ENCODE data around the gene UBXN11. TPM values are rescaled to one million over a fixed set of nuclear protein-coding genes. Genes with fewer than 3 reads are reported as not detected.

Gene UBXN11
- polyA plus RNA-seq, 2 of the 4 experiments (the other 2 are of a cell fraction): 7.6 to 10.8 TPM

DNA sequence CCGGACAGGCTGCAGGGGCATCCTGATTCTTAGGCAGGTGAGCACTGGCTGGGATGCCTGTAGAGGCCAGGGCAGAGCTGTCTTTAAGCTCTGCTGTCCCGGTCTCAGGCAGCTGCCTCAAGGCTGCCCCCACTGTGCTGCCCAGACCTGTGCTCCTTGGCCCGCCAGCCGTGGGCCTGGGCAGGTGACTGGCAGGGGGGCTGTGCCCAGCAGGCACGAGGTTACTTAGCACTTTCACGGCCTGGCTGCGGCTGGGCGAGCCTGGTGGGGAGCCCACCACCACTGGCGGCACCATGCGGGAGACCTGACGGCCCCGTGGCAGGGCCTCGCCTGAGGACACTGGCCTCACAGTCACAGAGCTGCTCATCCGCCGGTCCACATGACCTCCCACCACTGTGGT, 39.3 kb upstream of the UBXN11 start:
- peak overlapping the region in 1 of 2 experiments; percentile 52; a peak in 2 of 6 replicates for H3K27ac ChIP-seq
- no peak for TF ChIP-seq CEBPB (IDR thresholded peaks at IDR 0.05)
- no peak for TF ChIP-seq NPAS2 (CRISPR knock-in tag; IDR thresholded peaks at IDR 0.05; ENCODE audit: borderline replicate concordance)
- TF ChIP-seq, protein P1, sequence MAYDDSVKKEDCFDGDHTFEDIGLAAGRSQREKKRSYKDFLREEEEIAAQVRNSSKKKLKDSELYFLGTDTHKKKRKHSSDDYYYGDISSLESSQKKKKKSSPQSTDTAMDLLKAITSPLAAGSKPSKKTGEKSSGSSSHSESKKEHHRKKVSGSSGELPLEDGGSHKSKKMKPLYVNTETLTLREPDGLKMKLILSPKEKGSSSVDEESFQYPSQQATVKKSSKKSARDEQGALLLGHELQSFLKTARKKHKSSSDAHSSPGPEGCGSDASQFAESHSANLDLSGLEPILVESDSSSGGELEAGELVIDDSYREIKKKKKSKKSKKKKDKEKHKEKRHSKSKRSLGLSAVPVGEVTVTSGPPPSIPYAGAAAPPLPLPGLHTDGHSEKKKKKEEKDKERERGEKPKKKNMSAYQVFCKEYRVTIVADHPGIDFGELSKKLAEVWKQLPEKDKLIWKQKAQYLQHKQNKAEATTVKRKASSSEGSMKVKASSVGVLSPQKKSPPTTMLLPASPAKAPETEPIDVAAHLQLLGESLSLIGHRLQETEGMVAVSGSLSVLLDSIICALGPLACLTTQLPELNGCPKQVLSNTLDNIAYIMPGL (CRISPR knock-in tag; IDR thresholded peaks at IDR 0.05; ENCODE audit: borderline replicate concordance): no peak
- TF ChIP-seq, protein P2, sequence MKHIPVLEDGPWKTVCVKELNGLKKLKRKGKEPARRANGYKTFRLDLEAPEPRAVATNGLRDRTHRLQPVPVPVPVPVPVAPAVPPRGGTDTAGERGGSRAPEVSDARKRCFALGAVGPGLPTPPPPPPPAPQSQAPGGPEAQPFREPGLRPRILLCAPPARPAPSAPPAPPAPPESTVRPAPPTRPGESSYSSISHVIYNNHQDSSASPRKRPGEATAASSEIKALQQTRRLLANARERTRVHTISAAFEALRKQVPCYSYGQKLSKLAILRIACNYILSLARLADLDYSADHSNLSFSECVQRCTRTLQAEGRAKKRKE (CRISPR knock-in tag; IDR thresholded peaks at IDR 0.05; ENCODE audit: low read depth): no peak
- TF ChIP-seq, protein P3, sequence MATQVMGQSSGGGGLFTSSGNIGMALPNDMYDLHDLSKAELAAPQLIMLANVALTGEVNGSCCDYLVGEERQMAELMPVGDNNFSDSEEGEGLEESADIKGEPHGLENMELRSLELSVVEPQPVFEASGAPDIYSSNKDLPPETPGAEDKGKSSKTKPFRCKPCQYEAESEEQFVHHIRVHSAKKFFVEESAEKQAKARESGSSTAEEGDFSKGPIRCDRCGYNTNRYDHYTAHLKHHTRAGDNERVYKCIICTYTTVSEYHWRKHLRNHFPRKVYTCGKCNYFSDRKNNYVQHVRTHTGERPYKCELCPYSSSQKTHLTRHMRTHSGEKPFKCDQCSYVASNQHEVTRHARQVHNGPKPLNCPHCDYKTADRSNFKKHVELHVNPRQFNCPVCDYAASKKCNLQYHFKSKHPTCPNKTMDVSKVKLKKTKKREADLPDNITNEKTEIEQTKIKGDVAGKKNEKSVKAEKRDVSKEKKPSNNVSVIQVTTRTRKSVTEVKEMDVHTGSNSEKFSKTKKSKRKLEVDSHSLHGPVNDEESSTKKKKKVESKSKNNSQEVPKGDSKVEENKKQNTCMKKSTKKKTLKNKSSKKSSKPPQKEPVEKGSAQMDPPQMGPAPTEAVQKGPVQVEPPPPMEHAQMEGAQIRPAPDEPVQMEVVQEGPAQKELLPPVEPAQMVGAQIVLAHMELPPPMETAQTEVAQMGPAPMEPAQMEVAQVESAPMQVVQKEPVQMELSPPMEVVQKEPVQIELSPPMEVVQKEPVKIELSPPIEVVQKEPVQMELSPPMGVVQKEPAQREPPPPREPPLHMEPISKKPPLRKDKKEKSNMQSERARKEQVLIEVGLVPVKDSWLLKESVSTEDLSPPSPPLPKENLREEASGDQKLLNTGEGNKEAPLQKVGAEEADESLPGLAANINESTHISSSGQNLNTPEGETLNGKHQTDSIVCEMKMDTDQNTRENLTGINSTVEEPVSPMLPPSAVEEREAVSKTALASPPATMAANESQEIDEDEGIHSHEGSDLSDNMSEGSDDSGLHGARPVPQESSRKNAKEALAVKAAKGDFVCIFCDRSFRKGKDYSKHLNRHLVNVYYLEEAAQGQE (IDR thresholded peaks at IDR 0.05): no peak
- no peak for TF ChIP-seq JUNB (IDR thresholded peaks at IDR 0.05)
- no peak for TF ChIP-seq KDM5A (IDR thresholded peaks at IDR 0.05)
- TF ChIP-seq, protein P4, sequence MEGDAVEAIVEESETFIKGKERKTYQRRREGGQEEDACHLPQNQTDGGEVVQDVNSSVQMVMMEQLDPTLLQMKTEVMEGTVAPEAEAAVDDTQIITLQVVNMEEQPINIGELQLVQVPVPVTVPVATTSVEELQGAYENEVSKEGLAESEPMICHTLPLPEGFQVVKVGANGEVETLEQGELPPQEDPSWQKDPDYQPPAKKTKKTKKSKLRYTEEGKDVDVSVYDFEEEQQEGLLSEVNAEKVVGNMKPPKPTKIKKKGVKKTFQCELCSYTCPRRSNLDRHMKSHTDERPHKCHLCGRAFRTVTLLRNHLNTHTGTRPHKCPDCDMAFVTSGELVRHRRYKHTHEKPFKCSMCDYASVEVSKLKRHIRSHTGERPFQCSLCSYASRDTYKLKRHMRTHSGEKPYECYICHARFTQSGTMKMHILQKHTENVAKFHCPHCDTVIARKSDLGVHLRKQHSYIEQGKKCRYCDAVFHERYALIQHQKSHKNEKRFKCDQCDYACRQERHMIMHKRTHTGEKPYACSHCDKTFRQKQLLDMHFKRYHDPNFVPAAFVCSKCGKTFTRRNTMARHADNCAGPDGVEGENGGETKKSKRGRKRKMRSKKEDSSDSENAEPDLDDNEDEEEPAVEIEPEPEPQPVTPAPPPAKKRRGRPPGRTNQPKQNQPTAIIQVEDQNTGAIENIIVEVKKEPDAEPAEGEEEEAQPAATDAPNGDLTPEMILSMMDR (IDR thresholded peaks at IDR 0.05): no peak
- TF ChIP-seq, protein P5, sequence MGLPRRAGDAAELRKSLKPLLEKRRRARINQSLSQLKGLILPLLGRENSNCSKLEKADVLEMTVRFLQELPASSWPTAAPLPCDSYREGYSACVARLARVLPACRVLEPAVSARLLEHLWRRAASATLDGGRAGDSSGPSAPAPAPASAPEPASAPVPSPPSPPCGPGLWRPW (IDR thresholded peaks at IDR 0.05): no peak
- TF ChIP-seq, protein P6, sequence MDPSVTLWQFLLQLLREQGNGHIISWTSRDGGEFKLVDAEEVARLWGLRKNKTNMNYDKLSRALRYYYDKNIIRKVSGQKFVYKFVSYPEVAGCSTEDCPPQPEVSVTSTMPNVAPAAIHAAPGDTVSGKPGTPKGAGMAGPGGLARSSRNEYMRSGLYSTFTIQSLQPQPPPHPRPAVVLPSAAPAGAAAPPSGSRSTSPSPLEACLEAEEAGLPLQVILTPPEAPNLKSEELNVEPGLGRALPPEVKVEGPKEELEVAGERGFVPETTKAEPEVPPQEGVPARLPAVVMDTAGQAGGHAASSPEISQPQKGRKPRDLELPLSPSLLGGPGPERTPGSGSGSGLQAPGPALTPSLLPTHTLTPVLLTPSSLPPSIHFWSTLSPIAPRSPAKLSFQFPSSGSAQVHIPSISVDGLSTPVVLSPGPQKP (IDR thresholded peaks at IDR 0.05; ENCODE audit: low read depth, low read length): no peak
- FAIRE-seq (no peak), DNase-seq (ENCODE audit: low read depth in 1 of 2, low spot score in 1 of 2) (no peak), ATAC-seq (peak in 1 of 2 experiments; percentile 52; a peak in 3 of 6 replicates)
- CTCF ChIA-PET: interaction anchor here (0.6 to 6.1 kb wide), 4 partner anchors 8 to 29 kb away, joined by 5 to 42 read pairs (median 6); no protein-coding TSS in a partner anchor
- no peak overlapping the region for H3K4me3 ChIP-seq
- POLR2A ChIA-PET: no interaction called here
- no peak overlapping the region for H3K4me2 ChIP-seq
- no peaks in the 10 kb centered on the region for H3K9me3 ChIP-seq
- 90% methylated on average over 2 of the region's 15 CpGs for WGBS (ENCODE audit: missing lambda C conversion rate)
- H3K4me1 ChIP-seq: peaks cover 20% of the 10 kb centered on the region

- no peaks in the 10 kb centered on the region for H3K9me3 ChIP-seq
- FAIRE-seq (no peak), ATAC-seq (peak; percentile 42 to 56; a peak in 2 of 6 replicates)
Measured at GRCh38 chr1:26344147-26344920, 37.9 kb upstream of the UBXN11 start.

More at GRCh38 chr1:26344147-26344920, 37.9 kb upstream of the UBXN11 start:
- ChIA-PET CTCF (interaction anchor here (0.5 to 3.2 kb wide), 2 partner anchors 20 to 1379 kb away, joined by 3 to 14 read pairs; no protein-coding TSS in a partner anchor), POLR2A (no interaction called here)
- 90% methylated on average over 13 of the region's 15 CpGs for WGBS (ENCODE audit: missing lambda C conversion rate)
- Histone ChIP-seq H3K27ac (no peak overlapping the region), H3K4me3 (no peak overlapping the region), H3K4me2 (no peak overlapping the region), H3K4me1 (peaks cover 6% of the 10 kb centered on the region)
- no peak for DNase-seq (ENCODE audit: low read depth in 1 of 2, low spot score in 1 of 2)
- TF ChIP-seq ESRRA (IDR thresholded peaks at IDR 0.05; ENCODE audit: borderline replicate concordance, low read length): no peak
- no peak for TF ChIP-seq TP53 (CRISPR knock-in tag; IDR thresholded peaks at IDR 0.05)
- no peak for TF ChIP-seq FOXS1 (CRISPR knock-in tag; IDR thresholded peaks at IDR 0.05)
- no peak for TF ChIP-seq RNF2 (IDR thresholded peaks at IDR 0.05; ENCODE audit: borderline replicate concordance, low read depth)
- no peak for TF ChIP-seq JUN (IDR thresholded peaks at IDR 0.05)
- no peak for TF ChIP-seq FOSB (CRISPR knock-in tag; IDR thresholded peaks at IDR 0.05)
- TF ChIP-seq, protein P1 (CRISPR knock-in tag; IDR thresholded peaks at IDR 0.05; ENCODE audit: borderline replicate concordance): no peak
- TF ChIP-seq TFCP2L1 (CRISPR knock-in tag; IDR thresholded peaks at IDR 0.05): no peak
- no peak for TF ChIP-seq KDM5A (IDR thresholded peaks at IDR 0.05)
- no peak for TF ChIP-seq NPAS2 (CRISPR knock-in tag; IDR thresholded peaks at IDR 0.05; ENCODE audit: borderline replicate concordance)
- no peak for TF ChIP-seq SMC3 (IDR thresholded peaks at IDR 0.05)
- TF ChIP-seq, protein P5 (IDR thresholded peaks at IDR 0.05): no peak
- TF ChIP-seq SREBF2 (IDR thresholded peaks at IDR 0.05): no peak
- no peak for TF ChIP-seq HOXB5 (CRISPR knock-in tag; IDR thresholded peaks at IDR 0.05)
- TF ChIP-seq RAD21 (conservative IDR thresholded peaks at IDR 0.05 in 1 of 2, IDR thresholded peaks at IDR 0.05 in 1 of 2): no peak
